Right ventricle myocardium superior (tissue), 1 donor: ENCODE results near the gene HMGB1. TPM values are rescaled to one million over a fixed set of nuclear protein-coding genes. Genes with fewer than 3 reads are reported as not detected.
A peak's percentile ranks its signal among the peaks of the same experiment; 100 is the strongest.
"Not testable (repeated sequence)": the region's sequence is repeated elsewhere in the genome, so short reads cannot be mapped to it uniquely, and the experiment has no call there.

Experiments used
- ATAC-seq: fragments of 200-7000 bp; cut with Tn5 transposase; one replicate; pipeline ENCODE4 v1.9.1; 2020; ENCODE audit warnings: mild to moderate bottlenecking; ENCODE audit not compliant: poor library complexity
- DNase-seq: peaks from one replicate; pipeline ENCODE4 v3.0.0-alpha.2; 2020
- intact Hi-C: fragments of 100-400 bp; cut with DNase I; formaldehyde crosslinking; loops from one replicate; pipeline ENCODE4 v1.11.2; 2022
- total RNA-seq: library from RNA; stranded (reverse); fragmentation: NEBNext Ultra II Directional; extraction: Animal tissue kit (Norgen Biotek cat#: 25700); gene quantifications from one replicate; pipeline ENCODE4 v1.2.1, GENCODE V29; 2021
- donor health status: DM: no; HTN: yes; CAD: no; lungs with severe emphysema.

HMGB1 gene
- total RNA-seq, 1 donor from 2014 or later: 163 TPM

- ATAC-seq, DNase-seq, intact Hi-C loops: not testable (repeated sequence)
These were observed 22.2 kb downstream of the HMGB1 start for GRCh38 chr13:30443491-30443890.

- no peak for ATAC-seq
- intact Hi-C loops: no loop called here
These were observed 22.8 kb downstream of the HMGB1 start for GRCh38 chr13:30442926-30443325.

GRCh38 chr13:30440910-30441703, 24.6 kb downstream of the HMGB1 start:
- DNase-seq: no peak
- intact Hi-C loops: no loop called here

More at GRCh38 chr13:30442926-30443325, 22.8 kb downstream of the HMGB1 start:
- DNase-seq: no peak

GRCh38 chr13:30438286-30438685, 27.4 kb downstream of the HMGB1 start:
- ATAC-seq (no peak), DNase-seq (no peak)
- intact Hi-C loops: no loop called here

More at GRCh38 chr13:30440910-30441703, 24.6 kb downstream of the HMGB1 start:
- ATAC-seq: no peak

GRCh38 chr13:30437177-30437576, 28.6 kb downstream of the HMGB1 start:
- intact Hi-C loops: no loop called here

GRCh38 chr13:30435911-30436451, 29.8 kb downstream of the HMGB1 start:
- DNase-seq: no peak
- ATAC-seq: no peak
- intact Hi-C loops: no loop called here

More at GRCh38 chr13:30437177-30437576, 28.6 kb downstream of the HMGB1 start:
- no peak for DNase-seq
- no peak for ATAC-seq

GRCh38 chr13:30431269-30431940, 34.3 kb downstream of the HMGB1 start:
- ATAC-seq (no peak), DNase-seq (no peak)
- intact Hi-C loops: no loop called here

GRCh38 chr13:30429721-30430694, 35.7 kb downstream of the HMGB1 start:
- DNase-seq: no peak
- intact Hi-C loops: no loop called here
- no peak for ATAC-seq

GRCh38 chr13:30429235-30429634, 36.5 kb downstream of the HMGB1 start:
- DNase-seq (no peak), ATAC-seq (no peak)
- intact Hi-C loops: no loop called here

GRCh38 chr13:30423891-30424290, 41.8 kb downstream of the HMGB1 start:
- DNase-seq: no peak
- intact Hi-C loops: loop anchor here (5.0 kb wide), 1 partner anchor 38 kb away; no protein-coding TSS in a partner anchor
- ATAC-seq: no peak

- intact Hi-C loops: loop anchor here (5.0 kb wide), 1 partner anchor 40 kb away; no protein-coding TSS in a partner anchor
- ATAC-seq (peak; percentile 94), DNase-seq (peak; percentile 88)
These were observed 43.5 kb downstream of the HMGB1 start, which contains the start of gene UBE2L5 for GRCh38 chr13:30422054-30422839. UBE2L5 (plus strand) TSS chr13:30422493; CDS start chr13:30427991, 5,498 bp downstream.

GRCh38 chr13:30421093-30422053, 44.4 kb downstream of the HMGB1 start:
- peak; percentile 94 for ATAC-seq
- intact Hi-C loops: loop anchor here (5.0 kb wide), 1 partner anchor 41 kb away; no protein-coding TSS in a partner anchor
- peak; percentile 94 for DNase-seq

- DNase-seq: no peak
- ATAC-seq: no peak
- intact Hi-C loops: no loop called here
These were observed 46.8 kb downstream of the HMGB1 start for GRCh38 chr13:30418717-30419459.

GRCh38 chr13:30418075-30418716, 47.5 kb downstream of the HMGB1 start:
- DNase-seq (no peak), ATAC-seq (no peak)
- intact Hi-C loops: no loop called here

GRCh38 chr13:30416471-30416870, 49.3 kb downstream of the HMGB1 start:
- DNase-seq (no peak), ATAC-seq (no peak)
- intact Hi-C loops: no loop called here
